Activated CD8-positive, alpha-beta memory T cell treated with anti-CD3 and anti-CD28 coated beads for 36 hours (primary cell): ENCODE data around the gene MAPRE2. TPM values are rescaled to one million over a fixed set of nuclear protein-coding genes. Genes with fewer than 3 reads are reported as not detected.

Source experiments
- CTCF ChIA-PET: fragments of 350-600 bp; sonication (Branson Sonifier 250); formaldehyde crosslinking; loops from one replicate; lab custom pipeline; 2021; ENCODE audit warnings: antibody characterized with exemption; lab: Charles Lee
- POLR2A ChIA-PET: fragments of 350-600 bp; sonication (Branson Sonifier 250); formaldehyde crosslinking; loops from one replicate; lab custom pipeline; 2021; ENCODE audit warnings: antibody characterized with exemption; lab: Charles Lee
- total RNA-seq, 2 experiments: library from RNA; stranded (reverse); gene quantifications; one replicate each; pipeline ENCODE4 v1.2.3, GENCODE V29; 2021

The MAPRE2 gene
- total RNA-seq, 2 experiments from 2014 or later, result 49.0 to 50.9 TPM

DNA sequence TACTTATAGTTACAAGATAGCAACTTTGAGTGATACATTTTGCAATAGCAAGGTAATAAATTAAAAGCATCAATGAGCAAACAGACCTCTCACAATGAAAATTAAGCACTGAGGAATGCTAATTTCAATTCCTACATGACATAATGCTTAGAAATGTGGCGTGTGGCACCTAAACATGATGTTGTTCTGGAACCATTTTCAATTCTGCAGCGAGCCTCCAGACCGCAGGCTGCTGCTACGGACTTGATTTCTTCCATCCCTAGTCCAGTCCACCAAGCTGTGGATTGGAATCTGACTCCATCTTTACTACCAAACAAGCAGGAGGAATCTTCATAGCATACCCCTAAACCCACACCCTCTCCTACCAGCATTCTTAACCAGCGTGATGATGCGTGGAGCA is 140.9 kb downstream of the MAPRE2 start:
- CTCF ChIA-PET, result no interaction called here
- POLR2A ChIA-PET, result no interaction called here

DNA sequence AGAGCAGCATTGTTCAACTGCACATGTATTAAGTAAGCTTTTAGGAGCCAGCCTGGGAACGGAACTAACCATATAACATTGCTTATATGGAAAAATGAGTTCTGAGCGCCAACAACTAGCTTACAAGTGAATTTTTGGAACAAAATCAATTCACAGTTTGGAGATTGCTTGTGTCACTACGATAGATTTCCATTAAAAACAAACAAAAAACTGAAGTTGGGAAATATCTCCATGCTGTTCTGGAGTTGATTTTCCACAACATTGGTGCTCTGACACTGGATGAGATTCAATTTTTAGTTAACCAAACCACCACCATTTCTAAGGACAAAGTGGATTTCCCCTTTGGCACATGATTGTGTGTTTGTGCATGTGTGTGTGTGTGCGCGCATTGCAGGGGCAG is 142.7 kb downstream of the MAPRE2 start:
- ChIA-PET POLR2A (no interaction called here), CTCF (no interaction called here)

DNA sequence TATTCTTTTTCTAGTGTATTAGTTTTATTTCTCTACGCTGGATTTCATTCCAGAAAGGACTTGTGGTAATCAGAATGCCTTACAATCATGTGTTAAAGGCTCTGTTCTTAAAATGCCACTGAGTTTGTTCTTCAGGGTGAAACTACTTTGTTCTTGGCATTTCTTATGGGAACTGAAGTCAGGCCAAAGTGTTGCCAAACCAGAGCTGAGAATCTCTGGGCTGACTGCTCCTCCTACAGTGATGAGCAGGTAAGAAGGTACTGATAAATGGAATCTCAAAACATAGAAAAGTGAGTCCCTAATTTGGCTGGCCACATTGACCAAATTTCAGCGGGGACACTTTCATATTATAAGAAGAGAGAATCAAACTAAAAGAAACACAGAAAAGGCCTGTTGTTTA is 144.6 kb downstream of the MAPRE2 start:
- ChIA-PET POLR2A (no interaction called here), CTCF (no interaction called here)

DNA sequence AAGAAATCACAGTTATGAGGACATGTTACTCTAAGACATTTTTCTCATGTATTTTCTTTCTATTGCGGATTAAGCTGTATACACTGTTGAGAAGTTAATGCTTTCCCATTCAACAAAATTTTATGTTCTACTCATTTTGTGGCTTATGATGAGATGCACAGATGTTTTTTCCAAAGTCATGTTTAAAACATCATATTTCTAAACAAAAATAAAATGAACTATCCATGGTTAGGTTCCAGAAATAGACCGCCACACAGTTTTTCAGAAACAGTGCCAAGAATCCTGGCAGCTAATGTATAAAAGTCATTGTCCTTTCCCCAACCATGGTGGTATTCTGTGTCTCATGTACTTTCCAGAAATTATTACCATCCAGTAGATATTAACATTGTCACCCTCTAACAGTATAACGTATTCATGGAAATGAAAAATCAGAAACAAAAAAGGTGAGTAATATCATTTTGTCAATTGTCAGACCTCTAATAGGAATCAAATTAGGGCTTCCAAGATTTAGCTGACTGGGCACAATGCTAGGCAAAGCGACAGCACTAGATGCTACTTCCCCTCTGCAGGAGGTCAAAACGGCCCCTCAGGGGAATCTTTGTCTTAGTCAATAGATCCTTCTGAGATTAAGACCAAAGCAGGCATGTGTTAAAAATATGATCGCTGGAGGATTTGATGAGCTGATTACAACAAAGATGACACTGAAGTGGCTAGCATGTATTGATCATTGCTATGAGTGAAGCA is 145.2 kb downstream of the MAPRE2 start:
- CTCF ChIA-PET, result interaction anchor here (0.6 to 1.4 kb wide), 2 partner anchors 169 to 266 kb away, joined by 3 read pairs; no protein-coding TSS in a partner anchor

DNA sequence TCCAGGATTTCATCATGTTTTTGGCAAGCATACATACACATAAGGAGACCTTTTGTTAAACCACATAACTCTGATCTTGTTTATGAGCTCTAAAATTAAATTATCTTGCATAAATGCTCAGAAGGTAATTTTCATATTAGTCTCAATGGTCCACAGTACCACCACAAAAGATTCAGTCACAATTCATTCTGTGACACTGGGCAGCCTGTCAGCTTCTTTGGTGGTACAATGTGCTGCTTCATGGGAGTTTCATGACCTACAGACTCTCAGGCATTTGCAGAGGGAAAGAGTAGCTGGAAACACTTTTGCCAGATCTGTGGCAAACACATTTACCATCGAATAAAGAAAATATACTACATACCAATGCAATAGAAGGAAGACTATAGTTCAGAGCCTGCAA is 148.3 kb downstream of the MAPRE2 start:
- ChIA-PET POLR2A (no interaction called here), CTCF (no interaction called here)

More for the DNA sequence above, 145.2 kb downstream of the MAPRE2 start:
- POLR2A ChIA-PET, result no interaction called here

DNA sequence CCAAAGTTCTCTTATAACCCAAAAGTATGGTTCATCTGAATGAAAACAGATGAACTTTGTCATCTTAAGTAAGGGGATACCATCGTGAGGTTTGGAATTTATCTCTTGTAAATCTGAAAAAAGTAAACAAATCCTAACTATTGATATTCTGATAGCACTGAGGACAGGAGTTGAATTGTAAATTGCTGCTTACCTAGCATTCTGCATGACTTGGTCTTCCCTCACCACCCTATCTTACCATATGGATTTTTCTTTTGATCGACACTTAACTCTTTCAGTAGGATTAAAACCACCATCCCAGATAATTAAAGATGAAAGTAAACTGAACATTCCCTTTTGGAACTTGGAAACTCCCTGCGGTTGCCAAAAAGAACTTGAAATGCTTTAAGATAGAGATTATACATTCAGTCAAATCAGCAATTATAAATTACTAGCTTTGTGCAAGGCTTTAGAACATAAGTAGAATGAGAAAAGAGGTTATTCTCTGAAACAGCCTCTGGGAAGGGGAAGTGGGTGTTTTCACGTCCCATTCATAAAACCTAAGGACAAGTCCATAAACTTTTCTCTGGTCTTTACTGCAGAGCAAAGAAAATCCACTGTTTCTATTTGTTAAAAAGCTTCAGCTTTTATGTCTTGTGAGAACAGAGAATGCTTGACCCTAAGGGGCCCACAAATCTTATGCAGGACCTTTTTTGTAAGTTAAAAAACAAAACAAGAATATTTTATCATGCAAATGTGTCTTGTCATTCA is 149.9 kb downstream of the MAPRE2 start:
- CTCF ChIA-PET, result no interaction called here
- POLR2A ChIA-PET, result no interaction called here

DNA sequence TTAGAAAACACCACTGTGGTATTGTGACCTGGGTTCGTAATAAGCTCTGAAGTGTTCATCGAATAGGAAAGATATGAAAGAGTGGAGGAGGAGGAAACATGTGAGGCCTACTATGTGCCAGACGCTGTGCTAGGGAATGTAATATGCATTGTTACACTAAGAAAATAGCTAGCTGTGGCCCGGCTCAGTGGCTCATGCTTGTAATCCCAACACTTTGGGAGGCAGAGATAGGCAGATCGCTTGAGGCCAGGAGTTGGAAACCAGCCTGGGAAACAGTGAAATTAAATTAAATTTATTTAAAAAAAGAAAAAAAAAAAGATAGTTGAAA is 150.4 kb downstream of the MAPRE2 start:
- POLR2A ChIA-PET, result no interaction called here
- CTCF ChIA-PET, result no interaction called here

DNA sequence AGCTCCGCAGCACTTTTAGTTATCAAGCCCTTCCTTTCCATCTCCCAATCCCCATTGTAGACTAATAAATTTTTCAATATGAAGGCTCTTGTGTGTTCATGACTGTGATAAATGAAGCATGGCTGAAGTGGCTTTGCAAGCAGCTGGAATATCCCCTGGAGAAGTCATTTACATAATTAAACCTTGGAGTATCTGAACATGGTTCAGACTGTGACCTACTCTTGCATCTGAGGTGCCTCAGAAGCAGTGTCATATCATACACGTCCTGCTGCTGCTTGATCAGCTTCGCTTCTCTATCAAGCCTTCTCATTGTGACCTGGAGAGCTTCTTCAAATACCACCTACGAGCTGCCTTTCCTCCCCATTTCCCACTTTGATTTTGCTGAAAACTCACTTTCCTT is 151.2 kb downstream of the MAPRE2 start:
- ChIA-PET CTCF (interaction anchor here (0.6 kb wide), 1 partner anchor 915 kb away, joined by 3 read pairs; no protein-coding TSS in a partner anchor), POLR2A (no interaction called here)

Other genes with a start within 250 kb of the MAPRE2 start
- 10 to 100 TPM; 16.1 to 17.3 TPM for gene ZNF397, start 199.6 kb downstream of the MAPRE2 start, total RNA-seq
- gene ZSCAN30, start 248.8 kb downstream of the MAPRE2 start, total RNA-seq, result 10 to 100 TPM; 11.3 to 13.1 TPM